Heart right ventricle (tissue), 16 donors: ENCODE results near the gene CD33. TPM values are rescaled to one million over a fixed set of nuclear protein-coding genes. Genes with fewer than 3 reads are reported as not detected.
A peak's percentile ranks its signal among the peaks of the same experiment; 100 is the strongest.

ENCODE experiments used
- ATAC-seq, 8 donors: fragments of 200-7000 bp; cut with Tn5 transposase; one replicate each; pipeline ENCODE4 v1.9.1; 2020; ENCODE audit warnings: mild to moderate bottlenecking in 8 of 8, moderate library complexity in 8 of 8, moderate number of reproducible peaks in 1 of 8
- DNase-seq, 2 donors: peaks; one replicate each; pipeline ENCODE4 v3.0.0-alpha.2; 2020
- H3K27ac ChIP-seq, 10 donors: fragments of 200-600 bp; sonication (generic) in 2 of 10; one replicate each; pipeline versions ENCODE4 v1.5.0 to v1.8.0; 2020 to 2022; ENCODE audit warnings: mild to moderate bottlenecking in 3 of 10
- H3K27me3 ChIP-seq, 7 donors: fragments of 200-600 bp; one replicate each; pipeline ENCODE4 v1.8.0; 2021 to 2022; ENCODE audit warnings: mild to moderate bottlenecking in 2 of 7
- H3K36me3 ChIP-seq, 9 donors: fragments of 200-600 bp; sonication (generic) in 1 of 9; one replicate each; pipeline versions ENCODE4 v1.5.0 to v1.8.0; 2020 to 2022; ENCODE audit warnings: mild to moderate bottlenecking in 2 of 9
- H3K4me1 ChIP-seq, 9 donors: fragments of 200-600 bp; sonication (generic) in 1 of 9; one replicate each; pipeline versions ENCODE4 v1.5.0 to v1.8.0; 2020 to 2022; ENCODE audit warnings: mild to moderate bottlenecking in 4 of 9
- H3K4me3 ChIP-seq, 10 donors: fragments of 200-600 bp; sonication (generic) in 2 of 10; one replicate each; pipeline versions ENCODE4 v1.5.0 to v1.8.0; 2020 to 2022; ENCODE audit warnings: mild to moderate bottlenecking in 7 of 10, moderate library complexity in 2 of 10
- H3K9me3 ChIP-seq, 11 donors: fragments of 200-600 bp in 10 of 11; sonication (generic) in 2 of 11; one replicate each; pipeline versions ENCODE4 v1.5.0 to v1.8.0; 2013 to 2022; ENCODE audit warnings: mild to moderate bottlenecking in 2 of 11, control low read depth in 1 of 11, moderate library complexity in 1 of 11
- WGBS, 2 donors: extraction: QIAGEN DNeasy Blood & Tissue Kit; methylation state at CpG; one replicate each; pipeline ENCODE4 v1.1.7; 2013; ENCODE audit warnings: inconsistent platforms in 1 of 2; 5-methylcytosine and 5-hydroxymethylcytosine counted together
- intact Hi-C, 10 donors: fragments of 100-400 bp; cut with DNase I; formaldehyde crosslinking; loops; one replicate each; pipeline versions ENCODE4 v1.11.1 to v1.14.2; 2022
- polyA plus RNA-seq, 2 donors: library from polyadenylated mRNA; stranded (reverse); fragments of 200-250 nt; gene quantifications; one replicate each; pipeline ENCODE4 v1.2.3, GENCODE V29; 2013
- total RNA-seq, 10 donors: library from RNA; stranded (reverse); fragmentation: NEBNext Ultra II Directional in 3 of 10; extraction: Animal tissue kit (Norgen Biotek cat#: 25700) in 3 of 10; gene quantifications; one replicate each; pipeline versions ENCODE4 v1.2.1 to v1.2.4, GENCODE V29; 2021 to 2023
- TF ChIP-seq, protein P1 (sequence below), 9 donors: fragments of 200-600 bp; sonication (generic) in 2 of 9; IDR thresholded peaks; one replicate each; pipeline versions ENCODE4 v1.5.0 to v1.8.0; 2021 to 2022; ENCODE audit warnings: antibody characterized with exemption in 9 of 9, mild to moderate bottlenecking in 5 of 9, moderate library complexity in 1 of 9
- donor health status: Arrhythmogenic right ventricular cardiomyopathy.
- donor health status: ischemic (EF 13 %, LVEDD 7.1; RV severe dilation, severe dysfunction).
- donor health status: healthy with polysubstance abuse.
- donor health status: DM: no; HTN: yes; CAD: no.
- donor health status: DM: no; HTN: no; CAD: no.
- donor health status: ischemic (EF 25% LVEDD 6.9; RV normal size, moderate dysfunction).
- donor health status: ischemic (EF 25% LVEDD 5.7; RV mildly dilated, moderate dysfunction).
- donor health status: healthy.
- donor health status: DM: yes; HTN: yes; CAD: no.
- donor health status: Ischemic cardiomyopathy.
- donor health status: ischemic (EF 35%, LVEDD 5.7; RV mildly dilated, moderate dysfunction).
- donor health status: nonischemic (EF 11% LVEDD 7.7; RV severe dilation, severe dysfunction).
- donor health status: DM: yes; HTN: yes; CAD: no.
- donor health status: PGD.
- donor health status: ischemic (EF 29% LVEDD 5.4; RV normal size, mild dysfunction).
- donor health status: nonischemic (EF 23%, LVEDD 6.1; RV moderate dilation, normal function).

The CD33 gene
- total and polyA plus RNA-seq, 12 donors: 0.51 to 16.6 (median 2.0) TPM

DNA sequence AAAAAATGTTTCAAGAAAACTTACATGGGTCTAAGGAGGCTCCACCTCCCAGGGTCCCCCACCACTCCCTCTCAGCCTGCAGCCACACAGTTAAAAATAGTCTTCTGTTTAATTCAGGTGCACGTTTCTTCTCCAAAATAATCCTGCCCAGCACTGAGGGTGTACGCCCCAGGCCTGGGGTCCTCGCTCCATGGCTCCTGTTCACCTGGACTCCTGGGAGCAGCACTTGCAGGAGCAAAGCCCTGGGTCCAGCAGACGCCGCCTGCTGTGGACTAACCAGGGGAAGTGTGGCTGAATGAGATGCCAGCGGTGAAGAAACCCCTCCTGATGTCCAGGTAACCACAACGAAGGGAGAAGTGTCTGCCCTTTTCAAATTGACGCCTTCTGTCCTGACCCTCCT is 41.3 kb upstream of the CD33 start:
- Histone ChIP-seq H3K9me3 (no peaks in the 10 kb centered on the region), H3K4me1 (peaks cover 0 to 5% (median 0%) of the 10 kb centered on the region in 9 donors), H3K27me3 (peaks cover 0 to 45% (median 36%) of the 10 kb centered on the region in 7 donors), H3K36me3 (no peaks in the 10 kb centered on the region), H3K27ac (no peak overlapping the region), H3K4me3 (no peak overlapping the region)
- no peak for ATAC-seq
- TF ChIP-seq, protein P1, sequence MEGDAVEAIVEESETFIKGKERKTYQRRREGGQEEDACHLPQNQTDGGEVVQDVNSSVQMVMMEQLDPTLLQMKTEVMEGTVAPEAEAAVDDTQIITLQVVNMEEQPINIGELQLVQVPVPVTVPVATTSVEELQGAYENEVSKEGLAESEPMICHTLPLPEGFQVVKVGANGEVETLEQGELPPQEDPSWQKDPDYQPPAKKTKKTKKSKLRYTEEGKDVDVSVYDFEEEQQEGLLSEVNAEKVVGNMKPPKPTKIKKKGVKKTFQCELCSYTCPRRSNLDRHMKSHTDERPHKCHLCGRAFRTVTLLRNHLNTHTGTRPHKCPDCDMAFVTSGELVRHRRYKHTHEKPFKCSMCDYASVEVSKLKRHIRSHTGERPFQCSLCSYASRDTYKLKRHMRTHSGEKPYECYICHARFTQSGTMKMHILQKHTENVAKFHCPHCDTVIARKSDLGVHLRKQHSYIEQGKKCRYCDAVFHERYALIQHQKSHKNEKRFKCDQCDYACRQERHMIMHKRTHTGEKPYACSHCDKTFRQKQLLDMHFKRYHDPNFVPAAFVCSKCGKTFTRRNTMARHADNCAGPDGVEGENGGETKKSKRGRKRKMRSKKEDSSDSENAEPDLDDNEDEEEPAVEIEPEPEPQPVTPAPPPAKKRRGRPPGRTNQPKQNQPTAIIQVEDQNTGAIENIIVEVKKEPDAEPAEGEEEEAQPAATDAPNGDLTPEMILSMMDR (IDR thresholded peaks at IDR 0.05): no peak
- DNase-seq: no peak
- WGBS, 2 donors: 77 to 79% methylated on average over 8 of the region's 8 CpGs
- intact Hi-C loops: no loop called here

DNA sequence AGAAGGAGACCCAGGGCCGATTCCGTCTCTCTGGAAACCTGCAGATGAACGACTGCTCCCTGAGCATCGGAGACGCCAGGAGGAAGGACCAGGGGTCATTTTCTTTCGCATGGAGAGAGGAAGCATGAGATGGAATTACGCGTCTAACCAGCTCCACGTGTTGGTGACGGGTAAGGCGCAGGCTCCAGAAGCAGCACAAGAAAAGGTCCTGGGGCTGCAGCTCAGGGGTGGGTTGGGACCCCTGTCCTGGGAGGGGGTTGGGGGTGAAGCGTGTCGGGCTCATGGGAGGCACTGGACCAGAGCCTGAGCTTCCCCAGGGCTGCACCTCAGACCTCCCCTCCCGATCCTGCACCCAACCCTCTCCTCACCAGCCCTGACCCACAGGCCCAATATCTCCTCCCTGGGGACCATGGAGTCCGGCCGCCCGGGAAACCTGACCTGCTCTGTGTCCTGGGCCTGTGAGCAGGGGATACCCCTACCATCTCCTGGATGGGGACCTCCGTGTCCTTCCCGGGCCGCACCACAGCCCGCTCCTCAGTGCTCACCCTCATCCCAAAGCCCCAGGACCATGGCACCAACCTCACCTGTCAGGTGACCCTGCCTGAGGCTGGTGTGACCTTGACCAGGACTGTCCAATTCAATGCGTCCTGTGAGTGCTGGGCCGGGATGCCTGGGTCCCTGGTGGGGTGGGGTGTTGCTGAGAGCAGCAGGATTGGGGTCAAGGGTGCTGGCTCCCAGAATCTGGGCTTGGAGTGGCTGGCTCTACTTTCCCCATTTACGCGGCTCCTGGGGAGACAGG is 39.6 kb upstream of the CD33 start:
- WGBS, 2 donors: 82 to 83% methylated on average over 25 of the region's 25 CpGs
- Histone ChIP-seq H3K4me1 (peaks cover 0 to 4% (median 0%) of the 10 kb centered on the region in 9 donors), H3K27ac (no peak overlapping the region), H3K4me3 (no peak overlapping the region), H3K27me3 (peaks cover 0 to 45% (median 36%) of the 10 kb centered on the region in 7 donors), H3K36me3 (no peaks in the 10 kb centered on the region), H3K9me3 (no peaks in the 10 kb centered on the region)
- TF ChIP-seq, protein P1 (IDR thresholded peaks at IDR 0.05): no peak
- ATAC-seq (no peak), DNase-seq (no peak)
- intact Hi-C loops: no loop called here

DNA sequence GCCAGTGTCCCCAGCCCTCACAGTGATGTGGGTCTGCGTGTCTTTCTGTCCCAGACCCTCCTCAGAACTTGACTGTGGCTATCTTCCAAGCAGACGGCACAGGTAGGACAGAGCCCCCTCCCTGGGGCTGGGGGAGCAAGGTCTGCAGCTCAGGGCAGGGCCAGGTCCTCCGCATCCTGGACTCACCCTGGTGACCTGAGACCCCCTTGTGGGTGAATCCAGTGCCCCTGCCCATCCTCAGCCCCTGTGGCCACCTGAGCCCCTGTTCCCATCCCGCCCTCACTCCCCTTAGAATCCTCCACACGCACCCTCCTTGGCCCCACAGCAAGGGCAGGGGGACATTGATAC is 39.0 kb upstream of the CD33 start:
- H3K4me3 ChIP-seq: no peak overlapping the region
- H3K36me3 ChIP-seq: no peaks in the 10 kb centered on the region
- intact Hi-C loops: no loop called here
- H3K9me3 ChIP-seq: no peaks in the 10 kb centered on the region
- ATAC-seq (peak in 1 of 8 donors; percentile 22), DNase-seq (no peak)
- whole genome bisulfite sequencing, 2 donors: 80 to 83% methylated on average over 5 of the region's 5 CpGs
- peaks cover 0 to 4% (median 0%) of the 10 kb centered on the region in 9 donors for H3K4me1 ChIP-seq
- TF ChIP-seq, protein P1 (IDR thresholded peaks at IDR 0.05): no peak
- no peak overlapping the region for H3K27ac ChIP-seq
- H3K27me3 ChIP-seq: peaks cover 0 to 45% (median 36%) of the 10 kb centered on the region in 7 donors

DNA sequence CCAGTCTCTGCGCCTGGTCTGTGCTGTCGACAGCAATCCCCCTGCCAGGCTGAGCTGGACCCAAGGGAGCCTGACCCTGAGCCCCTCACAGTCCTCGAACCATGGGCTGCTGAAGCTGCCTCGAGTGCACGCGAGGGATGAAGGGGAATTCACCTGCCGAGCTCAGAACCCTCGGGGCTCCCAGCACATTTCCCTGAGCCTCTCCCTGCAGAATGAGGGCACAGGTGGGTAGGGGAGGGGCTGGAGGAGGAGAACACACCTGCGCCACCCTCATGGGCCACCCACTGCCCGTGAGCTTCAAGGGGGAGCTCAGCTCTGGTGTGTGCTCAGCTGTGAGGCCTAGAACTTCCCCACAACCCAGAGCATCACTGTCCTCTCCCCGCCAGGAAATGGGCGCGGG is 38.6 kb upstream of the CD33 start:
- DNase-seq: no peak
- H3K4me3 ChIP-seq: no peak overlapping the region
- ATAC-seq: no peak
- TF ChIP-seq, protein P1 (IDR thresholded peaks at IDR 0.05): no peak
- no peaks in the 10 kb centered on the region for H3K36me3 ChIP-seq
- peaks cover 0 to 4% (median 0%) of the 10 kb centered on the region in 9 donors for H3K4me1 ChIP-seq
- no peak overlapping the region for H3K27ac ChIP-seq
- peaks cover 0 to 43% (median 36%) of the 10 kb centered on the region in 7 donors for H3K27me3 ChIP-seq
- no peaks in the 10 kb centered on the region for H3K9me3 ChIP-seq
- WGBS, 2 donors: 69% methylated on average over 13 of the region's 13 CpGs
- intact Hi-C loops: no loop called here
